ENCODE results near the gene B3GNT3. TPM values are rescaled to one million over a fixed set of nuclear protein-coding genes. Genes with fewer than 3 reads are reported as not detected.

The B3GNT3 gene
- total and polyA plus RNA-seq, 2 of the 13 experiments (the other 11 are each of a cell fraction or from before 2014, with no cell fraction given): 0.86 to 4.0 TPM

GRCh38 chr19:17751103-17751911, 43.6 kb upstream of the B3GNT3 start, which contains the start of gene FCHO1 (continued):
- TF ChIP-seq PRDM10 (CRISPR knock-in tag; IDR thresholded peaks at IDR 0.05; ENCODE audit: low read depth) (peak; percentile 53; the same call in 1 of the 2 replicates), DPF2 (CRISPR knock-in tag; IDR thresholded peaks at IDR 0.05; ENCODE audit: borderline replicate concordance, low read depth) (no peak), NCOA1 (CRISPR knock-in tag; IDR thresholded peaks at IDR 0.05) (no peak), EP300 (IDR thresholded peaks at IDR 0.05; ENCODE audit: low read depth in 2 of 2, low read length in 2 of 2) (no peak), EP300 (CRISPR knock-in tag; IDR thresholded peaks at IDR 0.05; ENCODE audit: borderline replicate concordance) (no peak), ZNF567 (CRISPR knock-in tag; IDR thresholded peaks at IDR 0.05; ENCODE audit: borderline replicate concordance) (no peak), ZNF407 (CRISPR knock-in tag; IDR thresholded peaks at IDR 0.05; ENCODE audit: not compliant biosample characterization) (no peak), TAF15 (IDR thresholded peaks at IDR 0.05; ENCODE audit: low read depth, low read length, poor library complexity, severe bottlenecking) (no peak), CBFB (CRISPR knock-in tag; IDR thresholded peaks at IDR 0.05) (no peak), ZNF674 (CRISPR knock-in tag; IDR thresholded peaks at IDR 0.05; ENCODE audit: low read depth) (no peak), TRIM24 (CRISPR knock-in tag; IDR thresholded peaks at IDR 0.05) (no peak), HMGA1 (CRISPR knock-in tag; conservative IDR thresholded peaks at IDR 0.05) (no peak), ZBTB44 (CRISPR knock-in tag; IDR thresholded peaks at IDR 0.05) (no peak)

Measured in HepG2 (cell line).